LNCaP clone FGC (cell line): ENCODE measurements around the gene IGFL2.

Experiments used
- DNase-seq: peaks from one replicate; pipeline ENCODE4 v3.0.0-alpha.2; 2011; ENCODE audit warnings: low read depth
- H3K4me3 ChIP-seq: 2 replicates; pipeline ENCODE4 v1.5.1; 2011; ENCODE audit warnings: mild to moderate bottlenecking, low read depth, low read length, control low read depth
- CTCF ChIP-seq: IDR thresholded peaks from 2 replicates; pipeline ENCODE4 v1.5.1; 2012; ENCODE audit warnings: mild to moderate bottlenecking; ENCODE audit not compliant: control insufficient read depth, insufficient read depth; ENCODE audit errors: extremely low read depth

Gene IGFL2

GRCh38 chr19:46141421-46141820, 6.6 kb upstream of the IGFL2 start:
- no peak overlapping the region for H3K4me3 ChIP-seq
- no peak for DNase-seq
- TF ChIP-seq CTCF, result no peak

- TF ChIP-seq CTCF, result no peak
Observed at GRCh38 chr19:46142294-46142693, 5.7 kb upstream of the IGFL2 start.

GRCh38 chr19:46144756-46145155, 3.3 kb upstream of the IGFL2 start:
- H3K4me3 ChIP-seq, result no peak overlapping the region
- no peak for TF ChIP-seq CTCF

More at GRCh38 chr19:46142294-46142693, 5.7 kb upstream of the IGFL2 start:
- H3K4me3 ChIP-seq, result no peak overlapping the region
- DNase-seq, result no peak

GRCh38 chr19:46147166-46147740, 785 bp upstream of the IGFL2 start:
- no peak for TF ChIP-seq CTCF
- H3K4me3 ChIP-seq, result no peak overlapping the region

More at GRCh38 chr19:46144756-46145155, 3.3 kb upstream of the IGFL2 start:
- DNase-seq, result peak; percentile 53

GRCh38 chr19:46150606-46151005, 2.6 kb downstream of the IGFL2 start:
- H3K4me3 ChIP-seq, result no peak overlapping the region
- no peak for DNase-seq
- TF ChIP-seq CTCF, result no peak

More at GRCh38 chr19:46147166-46147740, 785 bp upstream of the IGFL2 start:
- DNase-seq, result no peak

- no peak for TF ChIP-seq CTCF
- no peak for DNase-seq
- H3K4me3 ChIP-seq, result no peak overlapping the region
Observed at GRCh38 chr19:46155237-46155636, 7.2 kb downstream of the IGFL2 start.
